COLO829 (cell line): Measurements from ENCODE around the gene CYP19A1.

Experiments
- DNase-seq: peaks from one replicate; pipeline ENCODE4 v3.0.0; 2012; ENCODE audit warnings: low spot score

The CYP19A1 gene

DNA sequence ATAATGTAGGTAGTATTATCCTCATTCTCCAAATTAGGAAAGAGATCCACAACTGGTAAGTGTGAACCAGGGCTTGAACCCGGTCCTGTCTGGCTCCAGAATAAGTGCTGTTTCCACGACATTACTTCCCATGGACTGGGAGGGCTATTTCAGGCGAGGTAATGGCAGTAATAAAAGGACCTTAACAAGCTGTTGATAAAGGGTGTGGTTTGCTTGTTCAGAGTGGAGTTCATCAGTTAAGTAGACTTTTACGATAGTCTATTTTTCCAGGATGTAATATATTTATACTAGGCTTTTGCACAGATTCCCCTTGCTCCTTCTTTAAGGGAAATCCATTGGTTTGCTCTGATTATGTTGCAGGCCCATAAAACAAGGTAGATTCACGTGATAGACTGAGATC lies 155.3 kb downstream of the CYP19A1 start:
- DNase-seq: no peak

DNA sequence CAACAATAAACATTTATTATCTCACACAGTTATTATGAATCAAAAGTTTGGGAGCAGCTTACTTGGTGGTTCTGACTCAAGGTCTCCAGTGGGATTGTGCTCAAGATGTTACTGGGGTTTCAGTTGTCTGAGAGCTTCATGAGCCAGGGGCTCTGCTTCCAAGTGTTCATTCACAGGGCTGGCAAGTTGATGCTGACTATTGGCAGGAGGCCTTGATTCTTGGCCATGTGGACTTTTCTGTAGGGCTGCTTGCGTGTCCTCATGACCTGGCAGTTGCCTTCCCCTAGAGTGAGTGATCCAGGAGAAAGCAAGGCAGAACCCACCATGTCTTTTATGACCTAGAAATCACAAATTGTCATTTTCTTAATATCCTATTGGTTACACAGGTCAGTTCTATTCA lies 156.5 kb downstream of the CYP19A1 start:
- no peak for DNase-seq

DNA sequence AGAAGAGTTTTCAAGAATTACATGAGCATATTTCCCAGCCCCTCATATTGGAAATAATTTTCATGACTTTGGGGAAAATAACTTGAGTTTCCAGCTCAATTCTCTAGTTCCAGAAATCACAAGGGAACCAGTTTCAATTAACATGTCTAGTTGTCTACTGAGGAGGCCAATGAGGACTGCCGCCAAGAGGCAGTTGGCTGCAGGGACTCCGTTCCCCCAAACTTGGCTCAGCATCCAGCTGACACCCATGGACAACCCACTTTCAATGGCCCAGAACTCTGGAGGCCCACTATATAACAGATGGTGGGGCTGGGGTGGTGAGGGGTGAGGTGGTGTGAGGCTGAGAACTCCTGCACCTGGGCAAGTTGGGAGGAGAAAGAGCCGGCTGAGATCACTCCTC lies 157.2 kb downstream of the CYP19A1 start:
- DNase-seq: no peak

DNA sequence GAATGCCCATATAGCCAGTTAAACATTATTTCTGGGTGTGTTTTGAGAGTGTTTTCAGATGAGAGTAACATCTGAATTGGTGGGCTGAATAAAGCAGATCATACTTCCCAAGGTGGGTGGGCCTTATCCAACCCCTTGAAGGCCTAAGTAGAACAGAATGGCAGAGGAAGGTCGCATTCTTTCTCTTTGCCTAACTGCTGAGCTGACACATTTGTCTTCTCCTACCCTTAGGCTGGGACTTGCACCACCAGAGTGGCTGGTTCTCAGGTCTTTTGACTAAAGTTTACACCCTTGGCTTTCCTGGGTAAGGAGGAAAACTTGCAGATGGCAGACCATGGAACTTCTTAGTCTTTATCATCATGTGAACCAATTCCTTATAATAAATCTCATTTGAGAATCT lies 157.9 kb downstream of the CYP19A1 start:
- DNase-seq: no peak

DNA sequence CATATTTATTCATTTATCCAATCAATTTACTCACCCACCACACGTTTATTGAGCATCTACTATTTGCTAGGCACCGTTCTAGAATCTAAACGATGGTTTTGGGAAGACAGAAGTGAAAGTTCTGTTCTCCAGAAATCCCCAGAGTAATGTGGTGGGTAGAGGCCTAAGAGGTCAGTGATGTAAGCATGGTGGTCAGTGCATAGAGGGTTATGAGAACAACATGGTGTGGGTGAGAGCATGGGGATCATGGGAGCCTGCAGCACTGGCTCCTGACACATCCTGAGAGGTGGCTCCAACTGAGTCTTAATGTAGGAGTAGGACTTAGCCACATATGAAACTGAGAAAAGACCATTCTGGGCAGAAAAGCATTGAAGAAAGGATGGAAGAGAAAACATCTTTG lies 158.4 kb downstream of the CYP19A1 start:
- no peak for DNase-seq

DNA sequence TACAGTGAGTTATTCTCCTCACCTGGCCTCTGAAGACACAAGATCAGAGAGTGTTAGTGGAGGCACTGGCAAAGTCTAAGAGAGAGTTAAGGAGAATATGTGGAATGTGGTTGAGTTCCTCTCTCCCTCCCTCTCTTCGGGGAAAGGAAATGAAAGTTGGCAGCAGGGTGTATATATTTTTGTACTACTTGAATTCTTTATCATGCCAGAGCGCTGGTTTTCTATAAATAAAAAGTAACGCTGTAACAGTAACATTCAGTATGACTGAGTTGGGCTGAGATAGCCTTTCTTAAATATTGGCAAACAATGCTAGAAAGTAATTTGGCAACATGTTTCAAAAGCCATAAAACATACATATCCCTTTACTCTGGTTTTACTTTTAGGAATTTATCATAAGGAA lies 166.2 kb downstream of the CYP19A1 start:
- no peak for DNase-seq

DNA sequence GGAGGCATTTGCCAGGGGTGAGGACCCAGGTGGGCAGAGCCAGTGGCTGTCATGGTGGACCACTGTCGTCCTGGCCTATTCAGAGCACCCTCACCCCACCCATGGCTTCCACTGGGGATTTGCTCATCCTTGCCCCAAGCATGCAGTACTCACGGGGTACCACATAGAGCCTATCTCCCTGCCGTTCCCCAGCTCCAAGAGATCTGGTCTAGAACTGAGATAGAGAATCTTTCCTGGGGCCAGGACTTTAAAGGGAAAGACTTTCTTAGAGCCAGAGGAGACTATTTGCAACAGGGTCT lies 166.8 kb downstream of the CYP19A1 start:
- no peak for DNase-seq

DNA sequence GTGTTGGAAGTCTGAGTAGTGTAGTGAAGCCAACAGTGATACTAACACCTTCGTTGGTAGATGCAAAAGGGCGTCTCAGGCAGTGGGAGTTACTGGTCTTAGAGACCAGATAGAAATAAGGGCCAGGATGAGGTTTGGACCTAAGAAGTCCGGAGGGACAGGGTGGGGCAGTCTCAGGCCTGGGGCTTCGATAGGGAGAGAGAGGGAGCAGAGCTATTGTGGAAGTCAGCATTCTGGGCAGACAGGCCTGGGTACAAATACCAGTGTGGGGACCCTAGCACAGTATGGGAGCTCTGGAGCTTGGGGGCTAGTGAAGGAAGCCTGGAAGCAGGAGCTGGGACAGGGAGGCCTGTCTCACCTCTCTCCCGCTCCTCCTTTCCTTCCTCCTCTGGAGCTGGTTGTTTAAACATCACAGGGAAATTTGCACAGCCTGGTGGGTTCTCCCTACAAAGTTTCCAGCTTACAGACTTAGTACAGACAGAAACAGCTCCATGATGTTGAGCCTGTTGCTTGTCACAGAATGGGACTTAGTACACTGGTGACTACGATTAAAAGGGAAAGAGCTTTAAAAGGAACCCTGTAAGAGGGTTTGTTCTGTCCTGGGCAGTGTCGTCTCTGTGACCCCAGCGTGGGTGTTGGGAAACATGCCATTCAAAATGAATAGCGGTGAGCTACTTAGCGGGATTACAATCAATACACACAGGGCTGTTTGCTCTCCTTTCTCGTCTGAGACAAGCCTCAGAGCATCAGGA lies 167.3 kb downstream of the CYP19A1 start:
- DNase-seq: no peak

DNA sequence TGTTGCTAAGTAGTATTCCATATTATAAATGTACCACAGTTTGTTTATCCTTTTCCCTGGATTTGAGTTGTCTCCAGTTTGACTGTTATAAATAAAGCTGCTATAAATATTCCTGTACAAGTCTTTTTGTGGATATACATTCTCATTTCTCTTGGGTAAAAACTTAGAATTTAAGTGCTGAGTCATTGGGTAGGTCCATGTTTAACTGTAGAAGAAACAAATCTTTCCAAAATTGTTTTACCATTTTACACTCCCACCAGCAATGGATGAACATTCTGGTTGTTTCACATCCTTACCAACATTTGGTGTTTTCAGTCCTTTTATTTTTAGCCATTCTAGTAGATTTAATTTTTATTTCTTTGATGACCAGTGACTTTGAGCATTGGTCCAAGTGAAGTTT lies 169.7 kb downstream of the CYP19A1 start:
- no peak for DNase-seq

DNA sequence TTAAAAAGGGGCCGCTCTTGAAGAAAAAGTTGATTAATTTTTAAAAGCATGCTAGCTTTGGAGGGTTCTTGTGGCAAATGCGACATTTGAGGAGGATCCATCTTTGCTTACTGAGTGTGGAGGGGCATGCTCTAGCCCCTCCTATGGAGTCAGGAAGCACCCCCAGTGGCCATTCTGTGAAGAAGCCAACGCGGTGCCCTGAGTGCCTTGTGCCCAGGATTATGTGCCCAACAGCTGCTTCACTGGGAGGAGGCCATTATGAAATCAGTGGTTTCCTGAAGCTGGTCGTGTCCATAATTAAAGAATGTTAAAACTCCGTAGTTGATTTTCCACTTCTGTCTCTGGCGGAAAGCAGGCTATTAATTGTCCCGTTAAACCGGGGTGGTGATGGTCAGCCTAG lies 174.6 kb downstream of the CYP19A1 start:
- no peak for DNase-seq

DNA sequence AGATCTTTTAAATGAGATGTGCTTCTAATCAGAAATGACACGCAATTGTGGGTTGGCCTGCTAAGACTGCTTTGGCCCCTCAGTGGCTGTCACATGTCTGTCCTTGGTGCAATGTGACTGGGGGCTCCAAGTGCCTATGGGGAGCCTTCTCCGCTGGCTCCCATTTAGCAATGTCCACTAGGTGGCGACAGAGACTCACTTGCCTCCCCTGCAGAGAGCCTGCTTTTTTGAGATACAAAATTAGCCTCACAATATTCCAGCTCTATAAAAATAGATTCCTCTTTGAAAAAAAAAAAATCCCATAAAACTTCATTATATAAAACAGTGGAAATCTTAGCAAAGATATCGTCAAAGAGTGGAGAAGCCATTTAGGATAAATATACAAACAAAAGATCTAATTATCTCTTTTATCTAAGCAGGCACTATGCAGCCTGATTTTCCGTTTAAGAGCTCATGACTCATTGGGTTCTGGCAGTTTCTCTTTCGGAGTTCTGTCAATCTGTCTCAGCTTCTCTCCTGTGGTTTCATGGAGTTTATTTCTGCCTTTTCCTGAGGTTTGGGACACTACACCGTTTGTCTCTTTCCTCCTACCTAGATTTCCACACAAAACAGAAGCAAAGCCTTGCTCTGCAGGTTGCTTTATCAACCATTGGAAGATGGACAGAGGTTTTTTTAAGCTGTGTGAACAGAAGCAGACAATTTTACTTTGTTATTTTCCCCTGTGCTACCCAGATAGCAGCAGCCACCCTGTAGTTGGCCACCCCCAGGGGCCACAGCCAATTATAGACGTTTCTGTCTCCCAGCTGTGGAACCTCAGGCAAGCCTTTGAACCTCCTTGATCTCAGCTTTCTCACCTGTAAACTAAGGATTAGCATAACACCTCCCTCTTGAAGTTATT lies 175.3 kb downstream of the CYP19A1 start:
- peak; percentile 74 for DNase-seq

DNA sequence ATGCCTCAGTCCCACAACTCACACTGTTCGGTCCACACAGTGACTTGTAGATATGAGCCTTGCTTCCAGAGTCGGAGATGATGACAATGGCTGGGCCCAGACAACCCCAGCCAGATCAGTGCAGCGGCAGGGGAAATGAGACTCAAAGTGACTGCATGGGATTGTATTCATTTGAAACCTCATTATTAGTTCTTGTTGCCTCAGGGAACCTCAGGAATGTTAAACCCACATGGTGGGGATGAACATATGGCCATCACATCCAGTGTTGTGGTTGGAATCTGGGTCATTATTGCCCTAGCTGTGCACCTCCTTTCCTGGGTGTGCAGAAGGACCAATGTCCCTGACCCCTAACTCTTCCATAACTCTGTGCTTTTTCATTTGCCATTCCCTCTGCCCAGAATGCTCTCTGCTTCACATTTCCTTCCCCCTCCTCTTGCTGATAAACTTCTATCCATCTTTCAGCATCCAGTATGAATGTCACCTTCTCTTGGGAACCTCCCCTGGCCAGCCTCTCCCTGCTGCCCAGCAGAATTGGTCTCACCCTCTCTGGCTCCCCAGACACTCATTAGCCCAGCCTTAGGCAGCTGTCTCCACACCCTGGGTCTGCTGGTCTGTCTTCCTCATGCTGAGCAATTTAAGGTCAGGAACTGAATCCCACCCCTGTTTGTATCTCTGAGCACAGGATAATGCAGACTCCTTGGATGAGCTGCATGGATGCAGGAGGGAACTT lies 176.7 kb downstream of the CYP19A1 start:
- DNase-seq: no peak

DNA sequence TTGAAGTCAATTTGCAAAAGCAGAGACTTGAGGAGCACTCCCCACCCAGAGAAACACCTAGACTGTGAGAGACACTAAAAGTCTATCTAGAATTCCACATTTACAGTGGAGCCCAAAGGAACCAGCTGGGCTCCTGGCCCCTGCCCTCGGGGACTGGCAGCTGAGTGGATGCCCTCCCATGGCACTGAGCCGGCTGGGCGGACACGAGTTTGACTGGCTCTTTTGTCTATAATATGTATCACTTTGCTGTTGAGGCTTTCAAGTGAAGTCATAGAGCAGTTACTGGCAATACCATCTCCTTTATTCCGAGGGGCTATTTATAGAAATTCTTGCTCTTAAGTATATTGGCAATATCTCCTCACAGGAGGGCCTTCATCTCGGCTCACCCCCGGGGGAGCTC lies 177.9 kb downstream of the CYP19A1 start:
- peak; percentile 53 for DNase-seq
